Measurements from ENCODE around the gene PUDP.
A peak's percentile ranks its signal among the peaks of the same experiment; 100 is the strongest.

The PUDP gene

GRCh38 chrX:7158468-7158990, 10.6 kb upstream of the PUDP start:
- TF ChIP-seq CTCF (conservative IDR thresholded peaks at IDR 0.05): no peak
- H3K27ac ChIP-seq: no peak overlapping the region

- no peak overlapping the region for H3K27ac ChIP-seq
- TF ChIP-seq CTCF (conservative IDR thresholded peaks at IDR 0.05): no peak
Measured at GRCh38 chrX:7156879-7157278, 8.9 kb upstream of the PUDP start.

GRCh38 chrX:7155163-7155562, 7.2 kb upstream of the PUDP start:
- no peak overlapping the region for H3K27ac ChIP-seq
- TF ChIP-seq CTCF (conservative IDR thresholded peaks at IDR 0.05): no peak

GRCh38 chrX:7154041-7154597, 6.2 kb upstream of the PUDP start:
- H3K27ac ChIP-seq: no peak overlapping the region
- TF ChIP-seq CTCF (conservative IDR thresholded peaks at IDR 0.05): no peak

GRCh38 chrX:7153231-7153630, 5.3 kb upstream of the PUDP start:
- TF ChIP-seq CTCF (conservative IDR thresholded peaks at IDR 0.05): no peak
- H3K27ac ChIP-seq: no peak overlapping the region

GRCh38 chrX:7149411-7149810, 1.5 kb upstream of the PUDP start:
- TF ChIP-seq CTCF (conservative IDR thresholded peaks at IDR 0.05): no peak
- no peak overlapping the region for H3K27ac ChIP-seq

- no peak for TF ChIP-seq CTCF (conservative IDR thresholded peaks at IDR 0.05)
- H3K27ac ChIP-seq: peak within 1 kb of the TSS; percentile 87
Measured at GRCh38 chrX:7147413-7147977, 458 bp downstream of the PUDP start, which contains the start of gene STS. Gene STS, plus strand, starts transcription at chrX:7147712. Its CDS starts 105,488 bp downstream, at chrX:7253200.
